DMS 273 (cell line): ENCODE measurements around the gene PTGDR2.

Experiments used
- DNase-seq: peaks from one replicate; lab custom pipeline; 2025; ENCODE audit not compliant: unreplicated experiment; lab: John Stamatoyannopoulos, UW

The PTGDR2 gene

GRCh38 chr11:60855726-60856633 is at the start of gene PTGDR2:
TSS of gene PTGDR2 (minus strand) at chr11:60855950. CDS start at chr11:60853722, 2,228 bp downstream.
- no peak for DNase-seq

DNA sequence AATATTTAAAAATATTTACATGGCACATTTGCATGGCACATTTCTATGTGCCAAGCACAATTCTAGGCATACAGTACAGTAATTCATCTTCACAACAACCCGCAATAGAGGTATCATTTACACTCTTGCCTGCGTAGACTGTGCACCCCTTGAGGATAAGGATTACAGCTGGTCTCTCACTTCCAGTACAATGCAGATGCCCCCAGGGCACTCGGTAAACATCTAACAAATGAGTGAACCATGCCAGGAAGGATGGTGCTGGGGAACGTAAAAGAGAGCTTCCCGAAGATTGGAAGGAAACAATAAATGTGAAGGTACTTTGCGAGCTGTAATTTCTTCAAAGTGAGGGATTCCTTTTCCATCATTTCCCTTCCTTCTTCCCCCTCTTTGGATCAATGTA is 49.3 kb upstream of the PTGDR2 start:
- DNase-seq = no peak

DNA sequence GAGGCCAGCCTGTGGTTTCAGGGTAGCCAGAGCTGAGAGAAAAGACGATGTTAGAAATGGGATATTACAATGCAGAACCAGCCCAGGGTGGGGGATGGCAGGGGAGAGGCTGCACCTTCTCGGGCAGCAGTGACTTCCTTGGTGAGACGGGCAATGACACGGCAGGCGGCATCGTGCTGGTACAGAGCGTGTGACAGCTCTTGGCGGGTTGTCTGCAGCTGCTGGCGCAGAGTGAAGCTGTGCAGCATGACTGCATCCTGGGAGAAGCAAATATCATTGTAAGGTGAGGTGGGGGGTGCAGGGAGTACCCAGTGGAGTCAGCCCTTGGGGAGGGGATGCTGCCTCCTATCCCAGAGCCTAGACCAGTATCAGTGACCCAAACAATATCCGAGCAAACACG is 46.9 kb upstream of the PTGDR2 start:
- DNase-seq = no peak

- DNase-seq = no peak
These were observed 45.1 kb upstream of the PTGDR2 start for GRCh38 chr11:60900673-60901404.

DNA sequence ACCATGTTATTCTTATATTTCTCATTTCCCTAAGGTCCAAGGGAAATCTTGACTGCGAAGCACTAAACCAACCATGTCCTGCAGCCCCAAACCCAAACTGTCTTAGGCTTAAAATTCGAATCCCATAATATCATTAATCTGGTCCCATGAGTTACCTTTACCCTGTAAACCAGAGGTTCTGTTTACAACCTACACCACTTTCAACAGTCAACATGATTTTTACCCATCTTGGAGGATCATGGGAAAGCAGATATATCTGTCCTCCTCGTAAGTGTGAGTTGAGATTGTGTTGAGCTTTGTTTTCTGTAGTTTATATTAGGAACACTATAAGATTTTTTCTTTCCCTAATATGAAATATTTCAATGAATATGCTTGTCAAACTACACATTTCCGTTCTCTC is 44.2 kb upstream of the PTGDR2 start:
- DNase-seq = no peak

DNA sequence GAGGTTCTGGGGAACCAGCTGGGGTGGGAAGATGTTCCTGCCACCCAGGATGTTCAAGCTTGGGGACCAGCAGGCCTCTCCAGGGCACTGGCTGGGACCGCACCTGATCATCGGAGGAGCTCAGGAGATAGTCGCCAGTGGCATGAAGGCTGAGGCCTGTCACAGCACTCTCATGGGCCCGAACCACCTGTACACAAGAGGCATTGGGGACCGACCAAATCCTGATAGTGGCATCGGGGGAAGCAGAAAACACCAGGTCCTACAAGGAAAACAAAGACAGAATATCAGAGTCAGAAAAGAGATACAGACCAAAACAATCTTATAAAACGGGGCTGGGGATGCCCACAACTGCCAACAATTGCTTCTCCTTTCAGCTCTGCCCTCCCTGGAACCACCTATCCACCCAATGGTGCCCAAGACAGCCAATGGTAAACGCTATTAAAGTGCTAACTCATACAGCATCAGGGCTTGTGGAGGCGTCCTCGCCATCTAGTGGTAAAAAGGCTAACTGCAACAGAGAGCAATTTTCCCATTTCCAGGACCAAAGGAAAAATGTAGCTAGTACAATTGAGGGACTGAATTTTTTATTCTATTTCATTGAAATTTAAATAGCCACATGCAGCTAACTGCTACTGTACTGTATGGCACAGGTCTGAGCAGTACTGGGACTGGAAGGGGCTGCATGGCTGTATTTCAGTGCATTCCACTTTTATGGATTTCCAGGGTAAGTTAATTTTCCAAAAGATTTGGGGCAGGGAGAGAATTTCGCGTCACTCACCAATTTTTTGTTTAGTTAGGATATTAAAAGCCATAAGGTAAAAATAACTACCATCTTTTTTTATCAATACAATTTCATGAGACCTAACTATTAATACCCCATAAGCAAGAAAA is 43.5 kb upstream of the PTGDR2 start:
- DNase-seq = peak; percentile 72

DNA sequence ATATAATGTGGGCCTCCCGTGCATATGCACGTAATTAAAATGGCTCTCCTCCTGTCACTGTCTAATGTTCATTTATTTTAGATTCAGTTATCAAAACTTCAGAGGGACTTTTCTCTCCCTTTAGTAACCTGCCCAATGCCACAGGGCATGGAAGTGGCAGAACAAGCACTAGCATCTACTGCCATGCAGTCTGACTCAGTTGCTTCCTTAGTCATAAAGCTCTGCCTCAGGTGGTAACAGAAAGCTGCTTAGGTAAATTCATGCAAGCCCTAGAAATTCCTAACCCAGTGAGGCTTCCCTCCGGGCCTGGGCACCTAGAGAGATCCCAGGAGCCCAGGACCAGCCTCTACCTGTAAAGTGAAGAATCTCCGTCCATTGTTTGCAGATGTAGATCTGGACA is 41.7 kb upstream of the PTGDR2 start:
- DNase-seq = no peak

GRCh38 chr11:60895687-60896086 is 39.9 kb upstream of the PTGDR2 start:
- no peak for DNase-seq

- DNase-seq = peak; percentile 46
These were observed 35.5 kb upstream of the PTGDR2 start for GRCh38 chr11:60891103-60891741.

GRCh38 chr11:60890696-60891095 is 34.9 kb upstream of the PTGDR2 start:
- no peak for DNase-seq

DNA sequence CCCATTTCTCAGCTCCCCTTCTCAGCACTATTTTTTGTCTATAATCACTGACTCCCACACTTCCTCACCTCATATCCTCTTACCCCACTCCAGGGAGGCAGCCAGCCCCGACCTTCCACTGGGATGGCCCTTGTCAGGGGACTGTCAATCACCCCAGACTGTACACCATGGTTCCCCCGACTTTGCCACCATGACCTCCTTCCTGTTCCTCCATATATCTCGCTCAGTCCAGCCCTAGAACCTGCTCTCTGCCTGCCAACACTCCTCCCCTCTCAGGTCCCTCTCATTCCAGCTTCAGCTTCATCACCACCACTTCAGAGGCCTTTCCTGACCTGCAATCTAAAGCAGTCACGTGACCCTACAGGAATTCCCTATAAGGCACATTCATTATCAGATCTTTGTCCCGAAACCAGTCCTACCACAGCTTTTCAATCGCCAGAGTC is 34.1 kb upstream of the PTGDR2 start:
- no peak for DNase-seq

GRCh38 chr11:60887556-60887955 is 31.8 kb upstream of the PTGDR2 start:
- peak; percentile 81 for DNase-seq

- no peak for DNase-seq
These were observed 25.0 kb upstream of the PTGDR2 start for GRCh38 chr11:60880643-60881282.

DNA sequence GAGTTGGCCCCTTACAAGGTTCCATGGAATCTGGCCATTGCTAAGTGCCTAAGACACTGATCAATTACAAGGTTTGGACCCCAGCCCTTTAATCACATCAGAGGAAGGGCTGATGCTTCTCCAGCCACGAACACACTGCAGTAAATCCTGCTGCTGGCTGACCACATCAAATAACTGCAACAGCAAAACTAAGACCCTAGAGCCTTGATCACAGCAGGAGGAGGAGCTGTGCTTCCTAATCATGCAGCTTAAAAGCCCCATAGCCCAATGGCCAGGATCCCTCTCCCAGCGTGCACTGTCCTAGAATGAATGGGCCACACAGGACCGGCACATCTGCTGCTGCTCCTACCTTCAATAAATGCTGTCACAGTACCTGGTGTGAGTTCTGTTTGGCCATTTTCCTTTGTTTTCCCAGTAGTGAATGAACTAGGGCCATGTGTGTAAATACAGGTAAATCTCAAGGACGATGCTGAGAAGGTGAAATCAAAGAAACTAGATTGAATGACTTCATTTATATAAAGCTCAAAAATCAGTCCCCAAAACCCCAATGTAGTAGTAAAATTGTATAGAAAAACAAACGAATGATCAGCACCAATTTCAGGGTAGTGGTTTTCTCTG is 24.3 kb upstream of the PTGDR2 start:
- DNase-seq = no peak

DNA sequence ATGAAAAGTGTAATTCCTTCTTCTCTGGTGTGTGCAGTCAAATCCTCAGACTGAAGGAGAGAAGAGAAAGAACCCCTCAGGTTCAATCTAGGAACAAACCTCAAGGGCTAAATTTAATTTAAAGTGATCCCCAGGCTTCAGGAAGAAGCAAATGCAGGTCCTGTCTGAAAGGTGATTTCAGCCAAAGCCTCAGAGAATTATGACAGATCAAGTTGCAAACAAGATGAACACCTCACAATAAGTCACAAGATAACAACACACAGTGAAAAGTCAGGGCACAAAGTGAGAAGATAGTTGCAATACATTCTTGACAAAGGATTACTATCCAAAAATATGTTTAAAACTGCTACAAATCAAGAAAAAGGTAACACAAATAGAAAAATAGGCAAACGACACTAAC is 23.4 kb upstream of the PTGDR2 start:
- DNase-seq = no peak

DNA sequence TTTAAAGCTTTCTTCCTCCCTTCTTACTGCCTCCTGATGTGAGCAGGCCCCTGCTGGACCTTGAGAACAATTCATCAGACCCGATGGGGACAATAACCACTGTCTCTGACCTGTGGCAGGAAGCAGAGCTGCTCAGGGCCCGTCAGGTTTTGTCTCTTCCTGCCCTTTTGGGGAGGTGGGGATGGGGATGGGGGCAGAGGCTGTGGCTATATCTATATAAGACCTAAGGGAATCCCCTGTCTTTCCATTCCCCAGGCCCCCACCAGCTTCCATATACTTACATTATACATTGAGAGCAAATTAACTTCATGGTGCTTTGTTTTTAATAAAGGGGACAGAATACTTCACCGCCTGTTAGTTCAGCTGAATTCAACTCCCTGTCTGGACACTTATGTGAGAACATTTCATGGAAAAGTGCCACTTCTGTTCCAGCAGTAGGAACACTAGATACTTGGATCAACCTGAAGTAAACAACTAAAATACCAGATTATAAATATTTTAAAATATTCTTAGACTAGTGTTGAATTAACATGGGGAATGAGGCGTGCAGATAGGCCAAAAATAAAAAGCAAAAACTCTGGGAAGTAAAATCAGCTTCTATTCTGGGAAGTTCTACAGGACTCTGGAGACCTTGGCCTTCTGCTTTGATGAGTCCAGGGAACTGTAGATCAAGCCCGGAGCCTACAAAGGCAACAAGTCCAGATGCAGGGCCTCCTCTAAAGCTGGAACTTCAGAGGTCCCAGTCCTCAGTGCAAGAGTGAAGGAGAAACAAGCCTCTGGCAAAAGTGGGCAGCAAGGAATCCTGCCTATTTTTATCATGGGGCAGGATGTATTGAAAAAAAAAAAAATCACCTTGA is 22.7 kb upstream of the PTGDR2 start:
- DNase-seq = no peak

- no peak for DNase-seq
These were observed 20.4 kb upstream of the PTGDR2 start for GRCh38 chr11:60876168-60876485.

DNA sequence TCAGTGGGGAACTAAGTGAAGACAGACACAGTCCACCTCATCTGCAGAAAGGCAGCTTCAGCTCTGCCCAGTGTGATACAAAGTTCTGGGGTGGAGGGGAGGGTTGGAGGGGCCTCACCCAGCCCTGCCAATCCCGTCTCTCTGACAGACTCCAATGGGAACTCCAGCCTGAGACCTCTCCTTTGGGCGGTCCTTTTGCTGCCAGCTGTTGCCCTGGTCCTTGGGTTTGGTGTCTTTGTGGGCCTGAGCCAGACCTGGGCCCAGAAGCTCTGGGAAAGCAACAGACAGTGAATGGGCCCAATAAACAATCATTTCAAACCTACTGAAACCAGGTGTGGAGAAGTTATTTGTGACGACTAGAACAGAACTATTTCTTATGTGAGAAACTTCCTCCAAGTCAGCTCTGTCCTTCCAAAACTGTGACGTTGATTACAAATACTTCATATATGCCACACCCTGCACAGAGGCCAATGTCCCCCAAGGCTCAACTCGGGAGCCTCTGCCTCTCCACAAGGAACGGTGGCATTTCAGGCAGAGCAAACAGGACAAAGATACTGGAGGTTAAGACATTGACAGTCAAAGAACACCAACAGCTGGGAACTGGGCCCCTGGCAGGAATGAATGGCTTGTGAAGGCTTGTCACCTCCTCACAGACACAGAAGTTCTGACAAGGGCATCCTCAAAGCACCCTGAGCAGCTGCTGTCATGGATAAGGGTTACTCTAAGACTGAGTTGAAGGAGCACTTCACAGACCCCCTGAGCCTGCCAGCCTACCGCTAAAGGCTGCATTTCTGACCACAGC is 19.8 kb upstream of the PTGDR2 start:
- DNase-seq = no peak
